Type B pancreatic cell (in vitro differentiated cells): Measurements from ENCODE around the gene NOL4L. TPM values are rescaled to one million over a fixed set of nuclear protein-coding genes. Genes with fewer than 3 reads are reported as not detected.
"Not testable (repeated sequence)": the region's sequence is repeated elsewhere in the genome, so short reads cannot be mapped to it uniquely, and the experiment has no call there.

Experiments used
- DNase-seq: peaks from one replicate; pipeline ENCODE4 v3.0.0; 2021; ENCODE audit warnings: mixed read lengths; ENCODE audit not compliant: unreplicated experiment; ENCODE audit errors: extremely low spot score
- H3K27ac Mint-ChIP-seq: 2 replicates; pipeline ENCODE4 v1.8.0; 2021; ENCODE audit warnings: mild to moderate bottlenecking, mixed read lengths
- H3K27me3 Mint-ChIP-seq: 2 replicates; pipeline ENCODE4 v1.8.0; 2021; ENCODE audit warnings: mixed read lengths
- H3K36me3 Mint-ChIP-seq: 2 replicates; pipeline ENCODE4 v1.8.0; 2021; ENCODE audit warnings: mixed read lengths
- H3K4me1 Mint-ChIP-seq: one replicate; pipeline ENCODE4 v1.8.0; 2021; ENCODE audit warnings: mixed read lengths; ENCODE audit not compliant: unreplicated experiment
- H3K4me3 Mint-ChIP-seq: 2 replicates; pipeline ENCODE4 v1.8.0; 2021; ENCODE audit warnings: mild to moderate bottlenecking, mixed read lengths
- H3K9me3 Mint-ChIP-seq: 2 replicates; pipeline ENCODE4 v1.8.0; 2021; ENCODE audit warnings: mixed read lengths
- CTCF ChIP-seq: fragments of 200-600 bp; sonication (generic); conservative IDR thresholded peaks from 2 replicates; pipeline ENCODE4 v1.5.0; 2021; ENCODE audit warnings: antibody characterized with exemption, mild to moderate bottlenecking
- total RNA-seq: library from RNA; stranded (reverse); gene quantifications from 2 replicates; pipeline ENCODE4 v1.2.1, GENCODE V29; 2021; ENCODE audit warnings: low replicate concordance

Gene NOL4L
- total RNA-seq, 1 donor from 2014 or later: 44.5 TPM

- H3K4me3 Mint-ChIP-seq: no peak overlapping the region
- H3K9me3 Mint-ChIP-seq: no peaks in the 10 kb centered on the region
- peaks cover 12% of the 10 kb centered on the region for H3K4me1 Mint-ChIP-seq
- H3K27me3 Mint-ChIP-seq: no peaks in the 10 kb centered on the region
- no peak for TF ChIP-seq CTCF
- DNase-seq: no peak
- peaks cover 15% of the 10 kb centered on the region for H3K36me3 Mint-ChIP-seq
- H3K27ac Mint-ChIP-seq: peak overlapping the region; percentile 12
Observed at GRCh38 chr20:32411955-32412706, 173.0 kb downstream of the NOL4L start.

- H3K4me3 Mint-ChIP-seq, H3K27me3 Mint-ChIP-seq, DNase-seq, H3K9me3 Mint-ChIP-seq, H3K27ac Mint-ChIP-seq, H3K4me1 Mint-ChIP-seq: not testable (repeated sequence)
- peaks cover 15% of the 10 kb centered on the region for H3K36me3 Mint-ChIP-seq
Observed at GRCh38 chr20:32407131-32407750, 177.9 kb downstream of the NOL4L start.

GRCh38 chr20:32406701-32407100, 178.4 kb downstream of the NOL4L start:
- H3K4me1 Mint-ChIP-seq: peaks cover 4% of the 10 kb centered on the region
- H3K27ac Mint-ChIP-seq: no peak overlapping the region
- peaks cover 10% of the 10 kb centered on the region for H3K36me3 Mint-ChIP-seq
- H3K27me3 Mint-ChIP-seq: no peaks in the 10 kb centered on the region
- DNase-seq: no peak
- no peak for TF ChIP-seq CTCF
- no peak overlapping the region for H3K4me3 Mint-ChIP-seq
- H3K9me3 Mint-ChIP-seq: no peaks in the 10 kb centered on the region

GRCh38 chr20:32404017-32404416, 181.1 kb downstream of the NOL4L start:
- DNase-seq: no peak
- Mint-ChIP-seq H3K27me3 (no peaks in the 10 kb centered on the region), H3K4me1 (peaks cover 4% of the 10 kb centered on the region), H3K27ac (no peak overlapping the region), H3K9me3 (no peaks in the 10 kb centered on the region), H3K4me3 (no peak overlapping the region), H3K36me3 (peaks cover 25% of the 10 kb centered on the region)
- TF ChIP-seq CTCF: no peak

- Mint-ChIP-seq H3K27ac (no peak overlapping the region), H3K36me3 (peaks cover 16% of the 10 kb centered on the region), H3K4me3 (no peak overlapping the region), H3K9me3 (no peaks in the 10 kb centered on the region), H3K4me1 (peaks cover 10% of the 10 kb centered on the region), H3K27me3 (no peaks in the 10 kb centered on the region)
- TF ChIP-seq CTCF: no peak
- DNase-seq: no peak
Observed at GRCh38 chr20:32400476-32400875, 184.7 kb downstream of the NOL4L start.

- TF ChIP-seq CTCF: no peak
- H3K27me3 Mint-ChIP-seq: no peaks in the 10 kb centered on the region
- DNase-seq: no peak
- peaks cover 12% of the 10 kb centered on the region for H3K4me1 Mint-ChIP-seq
- no peak overlapping the region for H3K27ac Mint-ChIP-seq
- H3K9me3 Mint-ChIP-seq: peaks cover 6% of the 10 kb centered on the region
- no peak overlapping the region for H3K4me3 Mint-ChIP-seq
- peaks cover 31% of the 10 kb centered on the region for H3K36me3 Mint-ChIP-seq
Observed at GRCh38 chr20:32397567-32398084, 187.5 kb downstream of the NOL4L start.
